SK-N-SH treated with all-trans-retinoic acid at 6 μM for 48 hours (cell line): ENCODE measurements around the gene LRCH1.

Experiments
- ATAC-seq: fragments of 200-7000 bp; cut with Tn5 transposase; 3 replicates; pipeline ENCODE4 v1.9.1; 2020; ENCODE audit warnings: mild to moderate bottlenecking, moderate library complexity
- ARNTL ChIP-seq: fragments of 450-650 bp; formaldehyde crosslinking; IDR thresholded peaks from 2 replicates; pipeline ENCODE4 v1.5.0; 2020; ENCODE audit warnings: low read depth, mild to moderate bottlenecking, moderate library complexity, borderline replicate concordance
- BACH2 ChIP-seq: fragments of 250-450 bp; sonication (Bioruptor Pico); IDR thresholded peaks from 2 replicates; pipeline ENCODE4 v1.9.0; 2021; ENCODE audit warnings: mild to moderate bottlenecking, borderline replicate concordance
- CSDC2 ChIP-seq: fragments of 250-450 bp; sonication (Bioruptor Pico); IDR thresholded peaks from 2 replicates; pipeline ENCODE4 v1.5.0; 2020; ENCODE audit warnings: mild to moderate bottlenecking, moderate library complexity
- ESRRG ChIP-seq: fragments of 250-450 bp; sonication (Bioruptor Pico); IDR thresholded peaks from 2 replicates; pipeline ENCODE4 v1.6.1; 2021; ENCODE audit warnings: mild to moderate bottlenecking
- GLIS3 ChIP-seq: fragments of 250-450 bp; sonication (Bioruptor Pico); IDR thresholded peaks from 2 replicates; pipeline ENCODE4 v1.5.0; 2020; ENCODE audit warnings: mild to moderate bottlenecking, moderate library complexity
- ISL1 ChIP-seq: fragments of 250-450 bp; sonication (Bioruptor Pico); IDR thresholded peaks from 2 replicates; pipeline ENCODE4 v2.1.2; 2022; ENCODE audit warnings: mild to moderate bottlenecking, moderate library complexity
- OSR1 ChIP-seq: fragments of 250-450 bp; sonication (Bioruptor Pico); IDR thresholded peaks from 2 replicates; pipeline ENCODE4 v1.8.0; 2022; ENCODE audit warnings: moderate library complexity, mild to moderate bottlenecking, inconsistent platforms
- PPARA ChIP-seq: fragments of 250-450 bp; sonication (Bioruptor Pico); IDR thresholded peaks from 2 replicates; pipeline ENCODE4 v1.5.0; 2020; ENCODE audit warnings: mild to moderate bottlenecking, borderline replicate concordance
- RARB ChIP-seq: fragments of 250-450 bp; sonication (Bioruptor Pico); IDR thresholded peaks from 2 replicates; pipeline ENCODE4 v1.8.0; 2021; ENCODE audit warnings: mild to moderate bottlenecking, moderate library complexity
- SNAI2 ChIP-seq: fragments of 250-450 bp; sonication (Bioruptor Pico); IDR thresholded peaks from 2 replicates; pipeline ENCODE4 v1.5.0; 2020; ENCODE audit warnings: mild to moderate bottlenecking, moderate library complexity
- TCF4 ChIP-seq: fragments of 250-450 bp; sonication (Bioruptor Pico); IDR thresholded peaks from 2 replicates; pipeline ENCODE4 v1.8.0; 2021; ENCODE audit warnings: mild to moderate bottlenecking, moderate library complexity, borderline replicate concordance
- ZC3H10 ChIP-seq: fragments of 250-450 bp; sonication (Bioruptor Pico); IDR thresholded peaks from 2 replicates; pipeline ENCODE4 v1.5.1; 2021; ENCODE audit warnings: mild to moderate bottlenecking, moderate library complexity
- ZFP3 ChIP-seq: fragments of 250-450 bp; sonication (Bioruptor Pico); IDR thresholded peaks from 2 replicates; pipeline ENCODE4 v1.5.0; 2020; ENCODE audit warnings: mild to moderate bottlenecking, moderate library complexity
- ZFP30 ChIP-seq: fragments of 450-650 bp; formaldehyde crosslinking; IDR thresholded peaks from 2 replicates; pipeline ENCODE4 v1.5.0; 2022; ENCODE audit warnings: mild to moderate bottlenecking, moderate library complexity
- ZNF565 ChIP-seq: fragments of 450-650 bp; formaldehyde crosslinking; conservative IDR thresholded peaks from 2 replicates; pipeline ENCODE4 v1.5.0; 2020; ENCODE audit warnings: low read depth, mild to moderate bottlenecking, moderate library complexity
- ZNF70 ChIP-seq: fragments of 450-650 bp; formaldehyde crosslinking; IDR thresholded peaks from 2 replicates; pipeline ENCODE4 v1.5.0; 2020; ENCODE audit warnings: mild to moderate bottlenecking, moderate library complexity
- ZNF8 ChIP-seq: fragments of 450-650 bp; formaldehyde crosslinking; IDR thresholded peaks from 2 replicates; pipeline ENCODE4 v1.5.0; 2020; ENCODE audit warnings: mild to moderate bottlenecking, moderate library complexity
- TF ChIP-seq, protein P1 (sequence below): fragments of 250-450 bp; sonication (Bioruptor Pico); IDR thresholded peaks from 2 replicates; pipeline ENCODE4 v1.8.0; 2021; ENCODE audit warnings: low read depth, mild to moderate bottlenecking, moderate library complexity, borderline replicate concordance
- TF ChIP-seq, protein P2 (sequence below): fragments of 250-450 bp; sonication (Bioruptor Pico); IDR thresholded peaks from 2 replicates; pipeline ENCODE4 v1.8.0; 2020; ENCODE audit warnings: mild to moderate bottlenecking, moderate library complexity, borderline replicate concordance
- TF ChIP-seq, protein P3 (sequence below): fragments of 250-450 bp; sonication (Bioruptor Pico); IDR thresholded peaks from 2 replicates; pipeline ENCODE4 v1.5.1; 2020; ENCODE audit warnings: low read depth, mild to moderate bottlenecking, moderate library complexity
- TF ChIP-seq, protein P4 (sequence below): fragments of 250-450 bp; sonication (Bioruptor Pico); IDR thresholded peaks from 2 replicates; pipeline ENCODE4 v1.5.0; 2020; ENCODE audit warnings: mild to moderate bottlenecking, moderate library complexity

Gene LRCH1

DNA sequence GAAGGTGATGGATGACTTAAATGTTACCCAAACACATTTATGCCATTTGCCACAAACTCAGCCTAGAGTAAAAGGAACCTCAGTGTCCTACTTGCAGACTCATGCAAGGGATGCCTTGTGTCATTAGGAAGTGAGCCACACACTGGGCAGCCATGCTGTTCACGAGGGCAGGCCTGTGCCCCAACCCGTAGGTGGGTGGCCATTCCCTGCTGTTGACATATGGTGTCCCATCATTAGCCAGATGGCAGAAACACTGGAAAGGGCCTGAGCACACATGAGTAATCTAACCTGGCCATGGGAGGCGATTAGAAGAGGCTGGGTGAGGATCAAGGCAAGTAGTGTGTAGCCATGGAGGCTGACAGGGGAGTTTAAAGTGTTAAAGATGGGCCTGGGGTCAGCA, 9.7 kb upstream of the LRCH1 start:
- TF ChIP-seq ARNTL: no peak
- TF ChIP-seq GLIS3 (CRISPR knock-in tag): no peak
- TF ChIP-seq OSR1 (CRISPR knock-in tag): no peak
- TF ChIP-seq RARB: no peak
- TF ChIP-seq, protein P1, sequence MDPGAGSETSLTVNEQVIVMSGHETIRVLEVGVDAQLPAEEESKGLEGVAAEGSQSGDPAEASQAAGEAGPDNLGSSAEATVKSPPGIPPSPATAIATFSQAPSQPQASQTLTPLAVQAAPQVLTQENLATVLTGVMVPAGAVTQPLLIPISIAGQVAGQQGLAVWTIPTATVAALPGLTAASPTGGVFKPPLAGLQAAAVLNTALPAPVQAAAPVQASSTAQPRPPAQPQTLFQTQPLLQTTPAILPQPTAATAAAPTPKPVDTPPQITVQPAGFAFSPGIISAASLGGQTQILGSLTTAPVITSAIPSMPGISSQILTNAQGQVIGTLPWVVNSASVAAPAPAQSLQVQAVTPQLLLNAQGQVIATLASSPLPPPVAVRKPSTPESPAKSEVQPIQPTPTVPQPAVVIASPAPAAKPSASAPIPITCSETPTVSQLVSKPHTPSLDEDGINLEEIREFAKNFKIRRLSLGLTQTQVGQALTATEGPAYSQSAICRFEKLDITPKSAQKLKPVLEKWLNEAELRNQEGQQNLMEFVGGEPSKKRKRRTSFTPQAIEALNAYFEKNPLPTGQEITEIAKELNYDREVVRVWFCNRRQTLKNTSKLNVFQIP (CRISPR knock-in tag): no peak
- TF ChIP-seq SNAI2 (CRISPR knock-in tag): no peak
- TF ChIP-seq CSDC2 (CRISPR knock-in tag): no peak
- no peak for TF ChIP-seq ZFP30 (CRISPR knock-in tag)
- no peak for TF ChIP-seq PPARA (CRISPR knock-in tag)
- no peak for ATAC-seq

DNA sequence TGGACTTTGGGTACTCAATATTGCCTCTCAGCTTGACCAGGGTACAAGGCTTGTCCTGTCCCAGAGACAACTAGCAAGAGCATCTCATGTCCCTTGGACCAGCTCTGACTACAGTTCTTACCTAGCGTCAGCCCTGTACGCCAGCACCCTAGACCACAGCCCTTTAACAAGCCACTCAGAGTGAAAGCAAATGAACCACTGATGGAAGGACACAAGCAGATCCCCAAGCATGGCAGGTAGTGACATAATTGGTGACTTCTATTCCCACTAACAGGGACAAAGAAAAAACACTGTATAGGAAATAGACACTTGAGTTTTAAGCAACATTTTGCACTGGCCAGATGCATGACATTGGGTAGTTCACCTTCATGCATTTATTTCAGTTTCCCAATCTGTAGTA, 8.8 kb upstream of the LRCH1 start:
- TF ChIP-seq ZFP3 (CRISPR knock-in tag): no peak
- TF ChIP-seq PPARA (CRISPR knock-in tag): no peak
- TF ChIP-seq, protein P2, sequence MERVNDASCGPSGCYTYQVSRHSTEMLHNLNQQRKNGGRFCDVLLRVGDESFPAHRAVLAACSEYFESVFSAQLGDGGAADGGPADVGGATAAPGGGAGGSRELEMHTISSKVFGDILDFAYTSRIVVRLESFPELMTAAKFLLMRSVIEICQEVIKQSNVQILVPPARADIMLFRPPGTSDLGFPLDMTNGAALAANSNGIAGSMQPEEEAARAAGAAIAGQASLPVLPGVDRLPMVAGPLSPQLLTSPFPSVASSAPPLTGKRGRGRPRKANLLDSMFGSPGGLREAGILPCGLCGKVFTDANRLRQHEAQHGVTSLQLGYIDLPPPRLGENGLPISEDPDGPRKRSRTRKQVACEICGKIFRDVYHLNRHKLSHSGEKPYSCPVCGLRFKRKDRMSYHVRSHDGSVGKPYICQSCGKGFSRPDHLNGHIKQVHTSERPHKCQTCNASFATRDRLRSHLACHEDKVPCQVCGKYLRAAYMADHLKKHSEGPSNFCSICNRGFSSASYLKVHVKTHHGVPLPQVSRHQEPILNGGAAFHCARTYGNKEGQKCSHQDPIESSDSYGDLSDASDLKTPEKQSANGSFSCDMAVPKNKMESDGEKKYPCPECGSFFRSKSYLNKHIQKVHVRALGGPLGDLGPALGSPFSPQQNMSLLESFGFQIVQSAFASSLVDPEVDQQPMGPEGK (CRISPR knock-in tag): no peak
- TF ChIP-seq OSR1 (CRISPR knock-in tag): no peak
- TF ChIP-seq SNAI2 (CRISPR knock-in tag): no peak
- TF ChIP-seq, protein P3, sequence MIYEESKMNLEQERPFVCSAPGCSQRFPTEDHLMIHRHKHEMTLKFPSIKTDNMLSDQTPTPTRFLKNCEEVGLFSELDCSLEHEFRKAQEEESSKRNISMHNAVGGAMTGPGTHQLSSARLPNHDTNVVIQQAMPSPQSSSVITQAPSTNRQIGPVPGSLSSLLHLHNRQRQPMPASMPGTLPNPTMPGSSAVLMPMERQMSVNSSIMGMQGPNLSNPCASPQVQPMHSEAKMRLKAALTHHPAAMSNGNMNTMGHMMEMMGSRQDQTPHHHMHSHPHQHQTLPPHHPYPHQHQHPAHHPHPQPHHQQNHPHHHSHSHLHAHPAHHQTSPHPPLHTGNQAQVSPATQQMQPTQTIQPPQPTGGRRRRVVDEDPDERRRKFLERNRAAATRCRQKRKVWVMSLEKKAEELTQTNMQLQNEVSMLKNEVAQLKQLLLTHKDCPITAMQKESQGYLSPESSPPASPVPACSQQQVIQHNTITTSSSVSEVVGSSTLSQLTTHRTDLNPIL (CRISPR knock-in tag): no peak
- TF ChIP-seq, protein P4, sequence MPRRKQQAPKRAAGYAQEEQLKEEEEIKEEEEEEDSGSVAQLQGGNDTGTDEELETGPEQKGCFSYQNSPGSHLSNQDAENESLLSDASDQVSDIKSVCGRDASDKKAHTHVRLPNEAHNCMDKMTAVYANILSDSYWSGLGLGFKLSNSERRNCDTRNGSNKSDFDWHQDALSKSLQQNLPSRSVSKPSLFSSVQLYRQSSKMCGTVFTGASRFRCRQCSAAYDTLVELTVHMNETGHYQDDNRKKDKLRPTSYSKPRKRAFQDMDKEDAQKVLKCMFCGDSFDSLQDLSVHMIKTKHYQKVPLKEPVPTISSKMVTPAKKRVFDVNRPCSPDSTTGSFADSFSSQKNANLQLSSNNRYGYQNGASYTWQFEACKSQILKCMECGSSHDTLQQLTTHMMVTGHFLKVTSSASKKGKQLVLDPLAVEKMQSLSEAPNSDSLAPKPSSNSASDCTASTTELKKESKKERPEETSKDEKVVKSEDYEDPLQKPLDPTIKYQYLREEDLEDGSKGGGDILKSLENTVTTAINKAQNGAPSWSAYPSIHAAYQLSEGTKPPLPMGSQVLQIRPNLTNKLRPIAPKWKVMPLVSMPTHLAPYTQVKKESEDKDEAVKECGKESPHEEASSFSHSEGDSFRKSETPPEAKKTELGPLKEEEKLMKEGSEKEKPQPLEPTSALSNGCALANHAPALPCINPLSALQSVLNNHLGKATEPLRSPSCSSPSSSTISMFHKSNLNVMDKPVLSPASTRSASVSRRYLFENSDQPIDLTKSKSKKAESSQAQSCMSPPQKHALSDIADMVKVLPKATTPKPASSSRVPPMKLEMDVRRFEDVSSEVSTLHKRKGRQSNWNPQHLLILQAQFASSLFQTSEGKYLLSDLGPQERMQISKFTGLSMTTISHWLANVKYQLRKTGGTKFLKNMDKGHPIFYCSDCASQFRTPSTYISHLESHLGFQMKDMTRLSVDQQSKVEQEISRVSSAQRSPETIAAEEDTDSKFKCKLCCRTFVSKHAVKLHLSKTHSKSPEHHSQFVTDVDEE (CRISPR knock-in tag): no peak
- no peak for TF ChIP-seq ZNF565 (CRISPR knock-in tag)
- TF ChIP-seq ZC3H10 (CRISPR knock-in tag): no peak
- TF ChIP-seq TCF4 (CRISPR knock-in tag): no peak
- no peak for TF ChIP-seq CSDC2 (CRISPR knock-in tag)
- ATAC-seq: no peak

DNA sequence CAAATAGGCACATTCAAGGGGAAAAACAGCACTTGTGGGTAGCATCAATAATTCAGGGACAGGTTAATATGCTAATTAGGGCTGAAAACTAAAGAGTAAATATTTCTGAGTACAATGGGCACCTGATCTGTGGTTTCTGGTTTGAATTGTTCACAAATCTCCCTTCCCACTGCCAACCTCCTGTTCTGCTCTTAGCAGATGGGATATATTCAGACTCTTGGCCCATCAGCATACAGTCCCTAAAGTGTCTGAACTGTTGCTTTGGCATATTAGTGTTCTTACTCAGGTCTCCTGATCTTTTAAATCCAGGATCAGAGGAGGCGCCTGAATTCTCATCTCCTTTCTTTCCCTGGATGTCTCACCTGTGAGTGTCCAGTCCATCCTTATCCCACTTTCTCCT, 8.2 kb upstream of the LRCH1 start:
- no peak for TF ChIP-seq ZFP3 (CRISPR knock-in tag)
- TF ChIP-seq PPARA (CRISPR knock-in tag): no peak
- TF ChIP-seq, protein P1 (CRISPR knock-in tag): no peak
- TF ChIP-seq, all 23 proteins: peak for 0

DNA sequence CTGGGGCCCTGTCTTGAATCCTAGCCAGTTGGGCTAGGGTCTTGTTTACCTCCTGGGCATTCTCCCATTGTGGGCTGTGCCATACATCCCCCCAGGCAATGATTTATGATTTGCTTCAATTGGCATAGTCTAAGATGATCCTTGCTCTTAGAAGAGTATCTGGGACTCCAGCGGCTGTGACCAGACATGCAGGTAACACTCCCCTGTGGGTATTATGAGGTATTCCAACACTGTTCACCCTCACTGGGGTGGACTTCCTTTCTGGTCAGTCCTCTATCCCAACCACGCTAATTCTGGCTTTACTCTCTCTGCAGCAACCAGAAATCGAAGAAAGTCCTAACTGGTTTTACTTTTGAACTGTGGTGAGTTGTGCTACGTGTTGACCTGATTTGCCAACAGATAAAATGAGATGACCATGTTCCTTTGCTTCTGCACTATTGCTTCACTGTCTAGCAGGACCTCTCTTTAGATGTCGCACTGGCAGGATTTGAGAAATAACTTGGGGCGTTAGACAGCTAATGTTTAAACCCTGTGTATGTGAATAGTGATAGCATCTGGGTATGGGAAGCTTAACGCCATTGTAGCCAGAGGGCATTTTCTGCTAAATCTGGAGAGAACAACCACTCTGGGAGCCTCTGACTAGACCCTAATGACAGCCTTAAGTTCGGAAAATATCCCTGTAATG, 6.7 kb upstream of the LRCH1 start:
- ATAC-seq: no peak
- TF ChIP-seq, protein P1 (CRISPR knock-in tag): no peak
- TF ChIP-seq OSR1 (CRISPR knock-in tag) (no peak), ZNF70 (CRISPR knock-in tag) (no peak), ESRRG (CRISPR knock-in tag) (no peak), ZC3H10 (CRISPR knock-in tag) (no peak), CSDC2 (CRISPR knock-in tag) (no peak), ZNF565 (CRISPR knock-in tag) (no peak), PPARA (CRISPR knock-in tag) (no peak), GLIS3 (CRISPR knock-in tag) (no peak), SNAI2 (CRISPR knock-in tag) (no peak), ISL1 (no peak), ZNF8 (CRISPR knock-in tag) (no peak), ZFP3 (CRISPR knock-in tag) (no peak), TCF4 (CRISPR knock-in tag) (no peak), ARNTL (no peak), BACH2 (CRISPR knock-in tag) (no peak), ZFP30 (CRISPR knock-in tag) (no peak)
- TF ChIP-seq, protein P3 (CRISPR knock-in tag): no peak

More for the DNA sequence above, 8.2 kb upstream of the LRCH1 start:
- ATAC-seq: no peak
